ENCODE results near the gene ZNF804B.

DNA sequence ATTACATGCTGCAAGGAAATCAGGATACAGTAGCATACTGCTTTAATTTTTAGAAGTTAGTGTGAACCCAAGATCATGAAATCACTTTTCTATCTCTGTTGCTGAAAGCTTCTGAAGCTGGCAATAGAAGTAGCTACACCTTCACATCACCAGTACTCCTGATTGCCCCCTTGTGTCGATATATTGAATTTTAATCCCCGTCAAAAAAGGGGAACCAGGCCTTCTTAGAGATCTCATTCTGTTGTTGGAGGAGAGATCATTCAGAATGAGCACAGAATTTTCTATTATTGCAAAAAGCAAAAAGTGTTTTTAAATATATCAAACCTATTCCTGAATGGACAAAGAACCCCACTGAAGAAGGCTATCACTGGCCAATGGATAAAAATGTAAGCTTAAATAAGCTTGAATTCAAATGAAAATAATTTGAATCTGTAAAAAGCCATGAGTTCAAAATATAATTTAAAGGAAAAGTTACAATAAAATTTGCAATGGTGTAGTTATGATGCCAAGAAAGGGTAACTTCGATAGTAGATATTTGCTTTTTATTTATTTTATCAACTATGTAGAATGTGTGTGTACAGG lies 75.7 kb downstream of the ZNF804B start:
- TF ChIP-seq ZNF8 (CRISPR knock-in tag; IDR thresholded peaks at IDR 0.05), result no peak
- TF ChIP-seq, protein P1, sequence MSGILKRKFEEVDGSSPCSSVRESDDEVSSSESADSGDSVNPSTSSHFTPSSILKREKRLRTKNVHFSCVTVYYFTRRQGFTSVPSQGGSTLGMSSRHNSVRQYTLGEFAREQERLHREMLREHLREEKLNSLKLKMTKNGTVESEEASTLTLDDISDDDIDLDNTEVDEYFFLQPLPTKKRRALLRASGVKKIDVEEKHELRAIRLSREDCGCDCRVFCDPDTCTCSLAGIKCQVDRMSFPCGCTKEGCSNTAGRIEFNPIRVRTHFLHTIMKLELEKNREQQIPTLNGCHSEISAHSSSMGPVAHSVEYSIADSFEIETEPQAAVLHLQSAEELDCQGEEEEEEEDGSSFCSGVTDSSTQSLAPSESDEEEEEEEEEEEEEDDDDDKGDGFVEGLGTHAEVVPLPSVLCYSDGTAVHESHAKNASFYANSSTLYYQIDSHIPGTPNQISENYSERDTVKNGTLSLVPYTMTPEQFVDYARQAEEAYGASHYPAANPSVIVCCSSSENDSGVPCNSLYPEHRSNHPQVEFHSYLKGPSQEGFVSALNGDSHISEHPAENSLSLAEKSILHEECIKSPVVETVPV (CRISPR knock-in tag; IDR thresholded peaks at IDR 0.05), result no peak
- TF ChIP-seq ZC3H10 (CRISPR knock-in tag; IDR thresholded peaks at IDR 0.05), result no peak
- no peak for TF ChIP-seq TOX (CRISPR knock-in tag; IDR thresholded peaks at IDR 0.05; ENCODE audit: borderline replicate concordance)
- no peak for TF ChIP-seq ZNF70 (CRISPR knock-in tag; IDR thresholded peaks at IDR 0.05)
- TF ChIP-seq ZNF565 (CRISPR knock-in tag; conservative IDR thresholded peaks at IDR 0.05; ENCODE audit: low read depth), result no peak
- TF ChIP-seq, protein P2, sequence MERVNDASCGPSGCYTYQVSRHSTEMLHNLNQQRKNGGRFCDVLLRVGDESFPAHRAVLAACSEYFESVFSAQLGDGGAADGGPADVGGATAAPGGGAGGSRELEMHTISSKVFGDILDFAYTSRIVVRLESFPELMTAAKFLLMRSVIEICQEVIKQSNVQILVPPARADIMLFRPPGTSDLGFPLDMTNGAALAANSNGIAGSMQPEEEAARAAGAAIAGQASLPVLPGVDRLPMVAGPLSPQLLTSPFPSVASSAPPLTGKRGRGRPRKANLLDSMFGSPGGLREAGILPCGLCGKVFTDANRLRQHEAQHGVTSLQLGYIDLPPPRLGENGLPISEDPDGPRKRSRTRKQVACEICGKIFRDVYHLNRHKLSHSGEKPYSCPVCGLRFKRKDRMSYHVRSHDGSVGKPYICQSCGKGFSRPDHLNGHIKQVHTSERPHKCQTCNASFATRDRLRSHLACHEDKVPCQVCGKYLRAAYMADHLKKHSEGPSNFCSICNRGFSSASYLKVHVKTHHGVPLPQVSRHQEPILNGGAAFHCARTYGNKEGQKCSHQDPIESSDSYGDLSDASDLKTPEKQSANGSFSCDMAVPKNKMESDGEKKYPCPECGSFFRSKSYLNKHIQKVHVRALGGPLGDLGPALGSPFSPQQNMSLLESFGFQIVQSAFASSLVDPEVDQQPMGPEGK (CRISPR knock-in tag; IDR thresholded peaks at IDR 0.05; ENCODE audit: borderline replicate concordance), result no peak
- TF ChIP-seq ZFP3 (CRISPR knock-in tag; IDR thresholded peaks at IDR 0.05), result no peak
- no peak for TF ChIP-seq ARNTL (CRISPR knock-in tag; IDR thresholded peaks at IDR 0.05; ENCODE audit: borderline replicate concordance, low read depth)
- TF ChIP-seq, protein P3, sequence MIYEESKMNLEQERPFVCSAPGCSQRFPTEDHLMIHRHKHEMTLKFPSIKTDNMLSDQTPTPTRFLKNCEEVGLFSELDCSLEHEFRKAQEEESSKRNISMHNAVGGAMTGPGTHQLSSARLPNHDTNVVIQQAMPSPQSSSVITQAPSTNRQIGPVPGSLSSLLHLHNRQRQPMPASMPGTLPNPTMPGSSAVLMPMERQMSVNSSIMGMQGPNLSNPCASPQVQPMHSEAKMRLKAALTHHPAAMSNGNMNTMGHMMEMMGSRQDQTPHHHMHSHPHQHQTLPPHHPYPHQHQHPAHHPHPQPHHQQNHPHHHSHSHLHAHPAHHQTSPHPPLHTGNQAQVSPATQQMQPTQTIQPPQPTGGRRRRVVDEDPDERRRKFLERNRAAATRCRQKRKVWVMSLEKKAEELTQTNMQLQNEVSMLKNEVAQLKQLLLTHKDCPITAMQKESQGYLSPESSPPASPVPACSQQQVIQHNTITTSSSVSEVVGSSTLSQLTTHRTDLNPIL (CRISPR knock-in tag; IDR thresholded peaks at IDR 0.05; ENCODE audit: low read depth), result no peak

Measured in SK-N-SH treated with all-trans-retinoic acid at 6 μM for 48 hours (cell line).